K562 (cell line): ENCODE data around the gene ZNF668. TPM values are rescaled to one million over a fixed set of nuclear protein-coding genes. Genes with fewer than 3 reads are reported as not detected.

Experiments used
- ARID1B ChIP-seq: fragments of 450-650 bp; IDR thresholded peaks from 2 replicates; pipeline ENCODE4 v1.6.1; 2016; ENCODE audit warnings: antibody characterized with exemption, mild to moderate bottlenecking, inconsistent platforms
- ATF2 ChIP-seq: sonication (generic); formaldehyde crosslinking; IDR thresholded peaks from 2 replicates; pipeline ENCODE4 v1.8.1; 2022; ENCODE audit warnings: missing genetic modification reagents
- CREB3L1 ChIP-seq: fragments of 450-650 bp; IDR thresholded peaks from 2 replicates; pipeline ENCODE4 v1.6.1; 2014; ENCODE audit warnings: low read depth, mild to moderate bottlenecking, moderate library complexity, borderline replicate concordance
- DPF2 ChIP-seq: fragments of 450-650 bp; IDR thresholded peaks from 2 replicates; pipeline ENCODE4 v1.6.1; 2016
- EP300 ChIP-seq: IDR thresholded peaks from 2 replicates; pipeline ENCODE4 v1.6.1; 2012; ENCODE audit warnings: low read length, improper control_type of control experiment
- FOSL1 ChIP-seq: fragments of 200-800 bp; sonication (Bioruptor generic); conservative IDR thresholded peaks from 2 replicates; pipeline ENCODE4 v1.6.1; 2016; ENCODE audit warnings: missing genetic modification characterization, missing compliant biosample characterization
- FOXP1 ChIP-seq: sonication (generic); formaldehyde crosslinking; IDR thresholded peaks from 2 replicates; pipeline ENCODE4 v1.8.0; 2022; ENCODE audit warnings: mild to moderate bottlenecking, missing genetic modification reagents
- GATAD2B ChIP-seq: fragments of 450-650 bp; IDR thresholded peaks from 2 replicates; pipeline ENCODE4 v1.6.1; 2017; ENCODE audit warnings: mild to moderate bottlenecking, borderline replicate concordance
- NCOR1 ChIP-seq: fragments of 450-650 bp; IDR thresholded peaks from 2 replicates; pipeline ENCODE4 v1.6.1; 2016; ENCODE audit warnings: mild to moderate bottlenecking, moderate library complexity
- NELFE ChIP-seq: IDR thresholded peaks from 2 replicates; pipeline ENCODE4 v1.6.1; 2011; ENCODE audit warnings: mild to moderate bottlenecking; ENCODE audit not compliant: insufficient read depth, insufficient read length
- NR2C1 ChIP-seq, 2 experiments: fragments of 450-650 bp; IDR thresholded peaks; 2 replicates each; pipeline ENCODE4 v1.6.1; 2017; ENCODE audit warnings: mild to moderate bottlenecking in 2 of 2, antibody characterized with exemption in 1 of 2, inconsistent platforms in 1 of 2, missing compliant biosample characterization in 1 of 2, missing genetic modification characterization in 1 of 2
- NR3C1 ChIP-seq: sonication (generic); formaldehyde crosslinking; IDR thresholded peaks from 2 replicates; pipeline ENCODE4 v1.8.1; 2022; ENCODE audit warnings: missing genetic modification reagents
- POLR3A ChIP-seq: IDR thresholded peaks from 2 replicates; pipeline ENCODE4 v1.6.1; 2011; ENCODE audit warnings: borderline replicate concordance, mild to moderate bottlenecking, moderate library complexity; ENCODE audit not compliant: insufficient read length, insufficient read depth; ENCODE audit errors: extremely low read depth
- SMAD2 ChIP-seq: fragments of 150-350 bp; IDR thresholded peaks from 2 replicates; pipeline ENCODE4 v1.6.1; 2014; ENCODE audit warnings: low read depth, mild to moderate bottlenecking, low read length
- SMAD3 ChIP-seq: fragments of 450-650 bp; formaldehyde crosslinking; conservative IDR thresholded peaks from 2 replicates; pipeline ENCODE4 v1.4.0; 2020; ENCODE audit warnings: mild to moderate bottlenecking
- SMARCA4 ChIP-seq: fragments of 450-650 bp; IDR thresholded peaks from 2 replicates; pipeline ENCODE4 v1.6.1; 2016
- TBP ChIP-seq: optimal IDR thresholded peaks from 2 replicates; pipeline ENCODE3; 2011; ENCODE audit warnings: low read depth, low read length, improper control_type of control experiment
- ZNF134 ChIP-seq: fragments of 250-450 bp; sonication (Bioruptor Pico); conservative IDR thresholded peaks from 2 replicates; pipeline ENCODE4 v1.4.0; 2020
- ZNF140 ChIP-seq: fragments of 250-450 bp; sonication (Bioruptor Pico); IDR thresholded peaks from 2 replicates; pipeline ENCODE4 v1.8.0; 2021; ENCODE audit warnings: moderate library complexity, mild to moderate bottlenecking, inconsistent platforms
- ZNF263 ChIP-seq: sonication (generic); formaldehyde crosslinking; IDR thresholded peaks from 2 replicates; pipeline ENCODE4 v1.8.0; 2022; ENCODE audit warnings: mild to moderate bottlenecking, missing genetic modification reagents, borderline replicate concordance
- polyA plus RNA-seq, 8 experiments: library from polyadenylated mRNA; depleted of rRNA in 4 of 8; stranded (reverse) in 5 of 8; unstranded in 3 of 8; fragments of >200 nt; fragmentation: Nextera tagmentation in 2 of 8; fragmentation: Illumina TruSeq in 1 of 8; extraction: Ambion mirVana in 2 of 8; extraction: Trizol in 1 of 8; gene quantifications; 2 replicates each; pipeline versions ENCODE4 v1.2.1 to v1.2.3, GENCODE V29; 2011 to 2014; ENCODE audit warnings: inconsistent platforms in 1 of 8, missing spikeins in 1 of 8
- total RNA-seq, 7 experiments: library from RNA; depleted of rRNA in 6 of 7; stranded (reverse); fragments of >200 nt in 6 of 7; fragmentation: Illumina TruSeq in 2 of 7; extraction: Trizol in 2 of 7; gene quantifications; 2 replicates each; pipeline versions ENCODE4 v1.2.1 to v1.2.3, GENCODE V29; 2011 to 2021; ENCODE audit warnings: low replicate concordance in 1 of 7
- TF ChIP-seq, protein P1 (sequence below): IDR thresholded peaks from 2 replicates; pipeline ENCODE4 v1.6.1; 2012; ENCODE audit warnings: low read depth, low read length, improper control_type of control experiment, borderline replicate concordance
- TF ChIP-seq, protein P2 (sequence below): fragments of 450-650 bp; IDR thresholded peaks from 2 replicates; pipeline ENCODE4 v1.6.1; 2016
- TF ChIP-seq, protein P3 (sequence below): fragments of 250-450 bp; sonication (Bioruptor Pico); IDR thresholded peaks from 2 replicates; pipeline ENCODE4 v1.5.0; 2021; ENCODE audit warnings: mild to moderate bottlenecking, borderline replicate concordance

The ZNF668 gene
- total and polyA plus RNA-seq, 9 of the 15 experiments (the other 6 are each of a cell fraction or from before 2014, with no cell fraction given), result 0.04 to 15.3 (median 3.8) TPM; not detected in 1

GRCh38 chr16:31052114-31052513 lies 21.9 kb downstream of the ZNF668 start (continued):
- TF ChIP-seq CREB3L1, result no peak
- TF ChIP-seq DPF2, result no peak
- TF ChIP-seq, protein P1, sequence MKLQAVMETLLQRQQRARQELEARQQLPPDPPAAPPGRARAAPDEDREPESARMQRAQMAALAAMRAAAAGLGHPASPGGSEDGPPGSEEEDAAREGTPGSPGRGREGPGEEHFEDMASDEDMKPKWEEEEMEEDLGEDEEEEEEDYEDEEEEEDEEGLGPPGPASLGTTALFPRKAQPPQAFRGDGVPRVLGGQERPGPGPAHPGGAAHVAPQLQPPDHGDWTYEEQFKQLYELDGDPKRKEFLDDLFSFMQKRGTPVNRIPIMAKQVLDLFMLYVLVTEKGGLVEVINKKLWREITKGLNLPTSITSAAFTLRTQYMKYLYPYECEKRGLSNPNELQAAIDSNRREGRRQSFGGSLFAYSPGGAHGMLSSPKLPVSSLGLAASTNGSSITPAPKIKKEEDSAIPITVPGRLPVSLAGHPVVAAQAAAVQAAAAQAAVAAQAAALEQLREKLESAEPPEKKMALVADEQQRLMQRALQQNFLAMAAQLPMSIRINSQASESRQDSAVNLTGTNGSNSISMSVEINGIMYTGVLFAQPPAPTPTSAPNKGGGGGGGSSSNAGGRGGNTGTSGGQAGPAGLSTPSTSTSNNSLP, result no peak
- no peak for TF ChIP-seq GATAD2B
- no peak for TF ChIP-seq TBP
- no peak for TF ChIP-seq NELFE
- 0 out of 2 replicates have a peak, but pooled peaks have one; percentile 20 for TF ChIP-seq EP300
- TF ChIP-seq, protein P2, sequence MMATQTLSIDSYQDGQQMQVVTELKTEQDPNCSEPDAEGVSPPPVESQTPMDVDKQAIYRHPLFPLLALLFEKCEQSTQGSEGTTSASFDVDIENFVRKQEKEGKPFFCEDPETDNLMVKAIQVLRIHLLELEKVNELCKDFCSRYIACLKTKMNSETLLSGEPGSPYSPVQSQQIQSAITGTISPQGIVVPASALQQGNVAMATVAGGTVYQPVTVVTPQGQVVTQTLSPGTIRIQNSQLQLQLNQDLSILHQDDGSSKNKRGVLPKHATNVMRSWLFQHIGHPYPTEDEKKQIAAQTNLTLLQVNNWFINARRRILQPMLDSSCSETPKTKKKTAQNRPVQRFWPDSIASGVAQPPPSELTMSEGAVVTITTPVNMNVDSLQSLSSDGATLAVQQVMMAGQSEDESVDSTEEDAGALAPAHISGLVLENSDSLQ, result no peak
- peak; percentile 97 for TF ChIP-seq FOSL1 (tag)
- no peak for TF ChIP-seq SMAD3 (CRISPR knock-in tag)
- peak; percentile 53; the same call in 1 of the 2 replicates for TF ChIP-seq ARID1B
- no peak for TF ChIP-seq FOXP1 (CRISPR knock-in tag)
- TF ChIP-seq NCOR1, result peak; percentile 38; the same call in 1 of the 2 replicates
- no peak for TF ChIP-seq ZNF140 (CRISPR knock-in tag)
- no peak for TF ChIP-seq SMAD2
- TF ChIP-seq NR2C1 (IDR thresholded peaks at IDR 0.05), result no peak
- peak; percentile 57 for TF ChIP-seq NR2C1 (tag; IDR thresholded peaks at IDR 0.05)
- no peak for TF ChIP-seq ZNF263
- TF ChIP-seq NR3C1 (CRISPR knock-in tag), result no peak
- no peak for TF ChIP-seq POLR3A
- TF ChIP-seq ATF2, result no peak
- TF ChIP-seq, protein P3, sequence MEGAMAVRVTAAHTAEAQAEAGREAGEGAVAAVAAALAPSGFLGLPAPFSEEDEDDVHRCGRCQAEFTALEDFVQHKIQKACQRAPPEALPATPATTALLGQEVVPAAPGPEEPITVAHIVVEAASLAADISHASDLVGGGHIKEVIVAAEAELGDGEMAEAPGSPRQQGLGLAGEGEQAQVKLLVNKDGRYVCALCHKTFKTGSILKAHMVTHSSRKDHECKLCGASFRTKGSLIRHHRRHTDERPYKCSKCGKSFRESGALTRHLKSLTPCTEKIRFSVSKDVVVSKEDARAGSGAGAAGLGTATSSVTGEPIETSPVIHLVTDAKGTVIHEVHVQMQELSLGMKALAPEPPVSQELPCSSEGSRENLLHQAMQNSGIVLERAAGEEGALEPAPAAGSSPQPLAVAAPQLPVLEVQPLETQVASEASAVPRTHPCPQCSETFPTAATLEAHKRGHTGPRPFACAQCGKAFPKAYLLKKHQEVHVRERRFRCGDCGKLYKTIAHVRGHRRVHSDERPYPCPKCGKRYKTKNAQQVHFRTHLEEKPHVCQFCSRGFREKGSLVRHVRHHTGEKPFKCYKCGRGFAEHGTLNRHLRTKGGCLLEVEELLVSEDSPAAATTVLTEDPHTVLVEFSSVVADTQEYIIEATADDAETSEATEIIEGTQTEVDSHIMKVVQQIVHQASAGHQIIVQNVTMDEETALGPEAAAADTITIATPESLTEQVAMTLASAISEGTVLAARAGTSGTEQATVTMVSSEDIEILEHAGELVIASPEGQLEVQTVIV (CRISPR knock-in tag), result no peak
- TF ChIP-seq SMARCA4, result peak; percentile 36; the same call in 1 of the 2 replicates
- no peak for TF ChIP-seq ZNF134 (CRISPR knock-in tag)
